HG03469 (cell line): ENCODE data around the gene SLC46A3.
A peak's percentile ranks its signal among the peaks of the same experiment; 100 is the strongest.
"Not testable (repeated sequence)": the region's sequence is repeated elsewhere in the genome, so short reads cannot be mapped to it uniquely, and the experiment has no call there.

Experiments used
- ATAC-seq: cut with Tn5 transposase; IDR thresholded peaks from one replicate; pipeline ENCODE4 v1.9.1; 2021; ENCODE audit warnings: mild to moderate bottlenecking, moderate library complexity, moderate number of reproducible peaks; ENCODE audit not compliant: unreplicated experiment

SLC46A3 gene

GRCh38 chr13:28718543-28719226 is at the start of gene SLC46A3:
TSS of gene SLC46A3 (minus strand) at chr13:28718970. CDS start at chr13:28717998, 972 bp downstream.
- peak; percentile 94 for ATAC-seq

GRCh38 chr13:28763887-28764286 is 45.1 kb upstream of the SLC46A3 start:
- ATAC-seq = no peak

GRCh38 chr13:28761586-28761985 is 42.8 kb upstream of the SLC46A3 start:
- ATAC-seq = no peak

- ATAC-seq = no peak
These were observed 36.7 kb upstream of the SLC46A3 start for GRCh38 chr13:28755546-28755870.

GRCh38 chr13:28754698-28755545 is 36.2 kb upstream of the SLC46A3 start:
- no peak for ATAC-seq

GRCh38 chr13:28753946-28754345 is 35.2 kb upstream of the SLC46A3 start:
- no peak for ATAC-seq

GRCh38 chr13:28753208-28753892 is 34.6 kb upstream of the SLC46A3 start:
- no peak for ATAC-seq

- ATAC-seq = no peak
These were observed 32.6 kb upstream of the SLC46A3 start for GRCh38 chr13:28751175-28751960.

- ATAC-seq = no peak
These were observed 31.6 kb upstream of the SLC46A3 start for GRCh38 chr13:28750187-28751045.

GRCh38 chr13:28747851-28748250 is 29.1 kb upstream of the SLC46A3 start:
- no peak for ATAC-seq

- ATAC-seq = no peak
These were observed 27.5 kb upstream of the SLC46A3 start for GRCh38 chr13:28746287-28746612.

GRCh38 chr13:28744656-28745055 is 25.9 kb upstream of the SLC46A3 start:
- no peak for ATAC-seq

GRCh38 chr13:28744091-28744536 is 25.3 kb upstream of the SLC46A3 start:
- no peak for ATAC-seq

- no peak for ATAC-seq
These were observed 24.8 kb upstream of the SLC46A3 start for GRCh38 chr13:28743499-28744083.

- no peak for ATAC-seq
These were observed 24.2 kb upstream of the SLC46A3 start for GRCh38 chr13:28743020-28743419.

- ATAC-seq = not testable (repeated sequence)
These were observed 23.7 kb upstream of the SLC46A3 start for GRCh38 chr13:28742445-28742844.

- no peak for ATAC-seq
These were observed 22.3 kb upstream of the SLC46A3 start for GRCh38 chr13:28741084-28741491.

- ATAC-seq = no peak
These were observed 20.6 kb upstream of the SLC46A3 start for GRCh38 chr13:28739376-28739775.

GRCh38 chr13:28735481-28736029 is 16.8 kb upstream of the SLC46A3 start:
- no peak for ATAC-seq
